Measurements from ENCODE around the gene IDE.
"Not testable (repeated sequence)": the region's sequence is repeated elsewhere in the genome, so short reads cannot be mapped to it uniquely, and the experiment has no call there.

IDE gene

DNA sequence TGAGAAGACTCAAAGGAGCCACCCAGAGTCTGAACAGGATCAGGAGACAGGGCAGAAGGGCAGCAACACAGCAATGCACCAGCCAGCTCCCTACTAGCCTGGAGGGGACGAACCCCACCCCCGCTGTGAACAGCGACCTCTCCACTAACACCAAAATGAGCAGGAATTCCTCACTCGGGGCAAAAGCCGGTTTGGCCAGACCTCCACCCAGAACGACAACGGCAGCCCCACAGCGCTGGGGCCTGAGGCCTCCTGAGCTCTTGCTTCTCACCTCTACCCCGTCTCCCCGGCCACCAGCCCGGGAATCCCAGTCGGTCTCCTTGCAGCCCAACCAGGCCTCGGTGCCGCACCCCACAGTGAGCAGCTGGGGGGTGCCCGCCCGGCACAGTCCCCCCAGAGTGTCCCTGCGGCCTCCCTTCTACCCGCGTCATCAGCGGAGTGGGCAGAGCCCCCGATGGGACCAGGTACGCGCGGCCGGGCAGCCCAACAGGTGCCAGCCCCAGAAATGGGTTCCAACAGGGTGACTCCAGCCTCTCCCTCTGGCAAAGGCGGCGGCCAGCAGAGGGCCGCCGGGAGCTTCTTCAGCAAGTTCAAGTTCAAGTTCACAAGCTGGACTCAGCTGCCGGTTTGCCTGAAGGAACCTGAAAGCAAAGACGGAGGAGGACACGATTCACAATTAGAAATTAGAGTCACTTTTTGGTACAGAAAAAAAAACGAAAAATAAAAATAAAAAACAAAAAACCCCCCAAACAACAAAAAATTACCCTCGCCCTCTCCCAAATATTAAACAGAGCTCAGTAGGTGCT lies 153.9 kb downstream of the IDE start:
- peak in 11 of 58 donors; percentile 2 to 18 (median 8) for DNase-seq

DNA sequence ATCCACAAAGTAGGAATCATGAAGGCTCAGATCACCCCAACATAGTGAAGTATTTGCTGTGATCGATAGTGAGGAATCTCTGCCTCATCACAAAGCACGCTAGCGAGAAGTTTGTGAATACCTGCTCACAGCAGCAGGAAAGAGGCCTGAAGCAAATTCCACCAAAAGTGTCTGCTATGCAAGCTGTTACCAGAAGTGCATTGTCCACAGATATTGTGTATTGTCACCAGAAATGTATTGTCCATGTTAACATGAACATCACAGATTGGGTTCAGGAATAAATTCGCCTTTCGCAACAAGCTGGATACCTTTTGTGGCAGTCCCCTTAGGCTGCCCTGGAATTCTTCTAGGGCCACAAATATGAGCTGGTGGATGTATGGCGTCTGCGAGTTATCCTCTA lies 155.0 kb downstream of the IDE start:
- no peak for DNase-seq

DNA sequence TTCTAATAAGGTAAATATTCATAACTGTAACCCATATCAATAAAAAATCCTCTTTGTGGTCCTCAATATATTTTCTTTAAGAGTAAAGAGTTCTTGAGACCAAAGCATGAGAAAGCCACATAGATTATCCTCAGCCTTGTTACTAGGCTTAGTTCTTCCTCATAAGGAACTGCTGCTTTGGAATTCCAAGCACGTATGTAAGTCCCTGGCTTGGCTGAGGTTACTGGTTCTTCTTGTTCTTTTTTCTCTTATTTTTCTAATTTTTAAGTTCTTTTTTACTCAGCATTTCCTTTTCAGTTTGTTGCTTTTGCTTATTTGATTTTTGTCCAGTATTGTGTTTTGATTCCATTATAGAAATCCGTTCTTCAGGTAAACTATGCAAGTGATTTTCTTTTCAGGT lies 155.7 kb downstream of the IDE start:
- no peak for DNase-seq

DNA sequence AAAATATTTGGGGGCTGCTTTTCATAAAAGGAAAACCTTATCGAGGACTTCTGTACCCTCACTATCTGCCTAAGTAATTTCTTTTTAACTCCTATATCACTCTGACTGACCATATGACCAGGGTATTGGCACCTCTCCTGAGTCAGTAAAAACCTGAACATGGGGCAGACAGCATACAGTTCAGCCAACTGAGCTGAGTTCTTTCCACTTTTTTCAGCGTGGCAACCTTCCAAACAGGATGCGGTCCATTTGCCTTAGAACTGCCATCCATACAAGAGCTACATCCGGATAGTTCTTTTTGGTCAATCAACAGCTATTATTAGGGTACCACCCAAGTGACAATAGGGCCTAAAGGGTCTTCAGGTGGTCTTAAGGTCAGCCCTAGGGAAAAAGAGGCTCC lies 160.4 kb downstream of the IDE start:
- DNase-seq = no peak

- DNase-seq = no peak
Observed at GRCh38 chr10:92413011-92413410, 160.9 kb downstream of the IDE start.

DNA sequence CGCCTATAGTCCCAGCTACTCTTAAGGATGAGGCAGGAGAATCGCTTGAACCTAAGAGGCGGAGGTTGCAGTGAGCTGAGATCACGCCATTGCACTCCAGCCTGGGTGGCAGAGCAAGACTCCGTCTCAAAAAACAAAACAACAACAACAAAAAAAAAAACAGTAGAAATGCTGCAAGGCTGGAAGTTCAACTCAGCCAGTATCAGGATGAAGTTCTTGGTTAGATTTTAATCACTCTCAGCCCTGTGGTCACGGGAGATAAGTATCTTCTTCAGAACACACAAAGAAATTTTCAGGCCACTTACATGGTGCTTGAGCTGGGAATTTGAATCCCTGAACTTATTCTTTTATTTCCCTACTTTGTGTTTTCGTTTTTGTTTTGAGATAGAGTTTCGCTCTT lies 162.5 kb downstream of the IDE start:
- no peak for DNase-seq

- no peak for DNase-seq
Observed at GRCh38 chr10:92410501-92410900, 163.4 kb downstream of the IDE start.

- DNase-seq = no peak
Observed at GRCh38 chr10:92408017-92408361, 165.9 kb downstream of the IDE start.

GRCh38 chr10:92407305-92408016 lies 166.4 kb downstream of the IDE start:
- DNase-seq = no peak

DNA sequence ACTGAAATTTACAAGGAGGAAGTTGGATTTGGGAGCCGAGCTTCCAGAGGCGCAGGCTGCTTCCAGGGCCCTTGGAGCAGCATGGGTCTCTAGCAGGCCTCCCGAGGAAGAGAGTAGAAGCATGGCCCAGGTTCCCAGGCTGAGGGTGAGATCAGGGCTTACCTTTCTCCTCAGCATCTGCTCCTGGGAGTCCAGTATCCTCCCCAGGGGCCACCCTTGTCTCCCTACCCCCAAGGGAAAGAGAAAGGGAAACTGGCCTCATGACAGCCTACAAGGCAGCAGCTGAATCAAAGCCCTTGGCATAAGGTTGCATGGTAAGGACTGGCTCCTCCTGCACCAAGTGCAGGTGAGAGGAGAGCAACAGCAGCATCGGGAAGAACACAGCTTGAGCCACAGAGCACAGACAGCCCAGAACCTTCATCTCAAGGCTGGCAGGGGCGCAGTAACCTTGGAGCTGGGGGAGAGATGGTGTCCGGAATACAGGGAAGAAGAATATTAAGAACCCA lies 168.4 kb downstream of the IDE start:
- DNase-seq = peak in 1 of 58 donors; percentile 1

DNA sequence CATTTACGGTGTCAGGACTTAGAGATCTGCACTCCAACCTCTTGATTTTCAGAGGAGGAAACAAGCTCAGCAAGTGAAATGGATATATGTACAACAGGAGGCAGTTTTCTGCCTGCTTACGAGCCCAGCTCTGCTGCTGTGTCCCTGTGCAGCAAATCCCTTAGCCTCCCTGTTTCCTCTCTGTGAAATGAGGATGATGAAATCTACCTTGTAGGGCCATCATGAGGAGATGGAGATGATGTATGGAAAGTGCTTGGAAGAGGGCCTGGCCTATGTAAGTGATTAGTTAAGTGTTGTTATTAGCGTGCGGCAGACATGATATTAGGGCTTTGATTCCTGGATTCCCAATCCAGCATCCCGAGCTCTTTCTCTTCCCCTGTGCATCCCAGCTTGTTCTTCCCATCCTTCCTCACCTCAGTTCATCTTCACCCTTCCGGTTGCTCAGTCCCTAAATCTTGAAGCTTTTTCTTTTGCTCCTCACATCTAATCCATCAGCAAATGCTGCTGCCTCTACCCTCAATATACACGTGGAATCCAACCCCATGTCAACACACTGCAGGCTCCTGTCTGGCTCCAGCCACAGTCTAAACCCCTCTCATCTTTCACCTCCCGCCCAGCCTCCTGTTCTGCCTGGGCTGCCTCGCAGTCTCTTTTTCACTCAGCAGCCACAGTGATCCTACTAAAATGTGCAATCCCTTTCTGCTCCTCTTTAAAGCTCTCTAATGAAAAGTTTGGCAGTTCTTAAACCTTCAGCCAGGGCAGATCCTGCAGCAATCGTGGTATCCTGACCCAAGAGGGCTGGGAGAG lies 169.1 kb downstream of the IDE start:
- DNase-seq = peak in 1 of 58 donors; percentile 7

DNA sequence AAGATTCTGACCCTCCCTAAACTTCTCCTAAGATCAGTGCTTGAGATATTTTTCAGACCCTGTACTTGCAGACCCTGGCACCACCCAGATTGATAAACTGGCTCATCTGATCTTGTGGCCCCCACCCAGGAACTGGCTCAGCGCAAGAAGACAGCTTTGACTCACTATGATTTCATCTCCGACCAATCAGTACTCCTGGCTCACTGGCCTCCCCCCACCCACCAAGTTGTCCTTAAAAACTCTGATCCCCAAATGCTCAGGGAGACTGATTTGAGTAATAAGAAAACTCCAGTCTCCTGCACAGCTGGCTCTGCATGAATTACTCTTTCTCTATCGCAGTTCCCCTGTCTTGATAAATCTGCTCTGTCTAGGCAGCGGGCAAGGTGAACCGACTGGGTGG lies 171.7 kb downstream of the IDE start:
- DNase-seq = not testable (repeated sequence)

All from anterior cingulate cortex (tissue), 58 donors.